GM21367 (cell line): ENCODE results near the gene ARHGEF26.

Source experiments
- ATAC-seq: cut with Tn5 transposase; IDR thresholded peaks from one replicate; pipeline ENCODE4 v1.9.1; 2021; ENCODE audit not compliant: unreplicated experiment

ARHGEF26 gene

DNA sequence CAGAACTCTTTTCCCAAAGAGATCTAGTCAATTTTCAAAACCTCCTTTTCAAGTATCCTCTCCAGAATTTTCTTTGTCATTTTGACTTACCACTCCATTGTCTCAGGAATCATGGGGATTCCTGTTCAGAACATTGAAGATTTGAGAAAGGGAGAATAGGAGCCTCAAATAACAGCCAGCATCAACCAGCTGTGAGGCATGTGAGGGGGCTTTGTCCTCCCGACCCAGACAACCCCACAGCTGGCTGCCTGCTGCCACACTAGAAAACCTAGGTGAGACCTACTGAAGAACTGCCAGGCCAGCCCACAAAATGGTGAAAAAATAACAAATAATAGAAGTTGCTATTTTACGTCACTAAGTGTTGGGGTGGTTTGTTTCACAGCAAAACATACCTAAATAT is 5.9 kb upstream of the ARHGEF26 start:
- ATAC-seq = no peak

DNA sequence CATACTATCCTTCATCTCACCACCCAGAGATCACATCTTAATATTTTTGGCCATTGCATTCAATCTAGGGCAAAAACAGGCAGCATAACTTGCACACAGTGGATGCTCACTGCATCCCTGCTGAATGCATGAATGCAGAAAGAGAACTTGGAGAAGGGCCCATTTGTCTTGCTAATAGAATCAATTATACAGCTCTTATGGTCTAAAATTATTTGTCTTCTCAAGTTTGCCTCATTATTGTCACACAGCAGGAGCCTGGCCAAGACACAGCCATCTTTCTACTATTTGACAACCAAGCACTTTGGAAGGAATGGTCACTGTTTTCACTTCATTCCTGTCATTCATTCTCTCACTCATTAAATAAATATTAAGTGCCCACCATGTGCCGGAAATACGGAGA is 1.2 kb upstream of the ARHGEF26 start:
- no peak for ATAC-seq

DNA sequence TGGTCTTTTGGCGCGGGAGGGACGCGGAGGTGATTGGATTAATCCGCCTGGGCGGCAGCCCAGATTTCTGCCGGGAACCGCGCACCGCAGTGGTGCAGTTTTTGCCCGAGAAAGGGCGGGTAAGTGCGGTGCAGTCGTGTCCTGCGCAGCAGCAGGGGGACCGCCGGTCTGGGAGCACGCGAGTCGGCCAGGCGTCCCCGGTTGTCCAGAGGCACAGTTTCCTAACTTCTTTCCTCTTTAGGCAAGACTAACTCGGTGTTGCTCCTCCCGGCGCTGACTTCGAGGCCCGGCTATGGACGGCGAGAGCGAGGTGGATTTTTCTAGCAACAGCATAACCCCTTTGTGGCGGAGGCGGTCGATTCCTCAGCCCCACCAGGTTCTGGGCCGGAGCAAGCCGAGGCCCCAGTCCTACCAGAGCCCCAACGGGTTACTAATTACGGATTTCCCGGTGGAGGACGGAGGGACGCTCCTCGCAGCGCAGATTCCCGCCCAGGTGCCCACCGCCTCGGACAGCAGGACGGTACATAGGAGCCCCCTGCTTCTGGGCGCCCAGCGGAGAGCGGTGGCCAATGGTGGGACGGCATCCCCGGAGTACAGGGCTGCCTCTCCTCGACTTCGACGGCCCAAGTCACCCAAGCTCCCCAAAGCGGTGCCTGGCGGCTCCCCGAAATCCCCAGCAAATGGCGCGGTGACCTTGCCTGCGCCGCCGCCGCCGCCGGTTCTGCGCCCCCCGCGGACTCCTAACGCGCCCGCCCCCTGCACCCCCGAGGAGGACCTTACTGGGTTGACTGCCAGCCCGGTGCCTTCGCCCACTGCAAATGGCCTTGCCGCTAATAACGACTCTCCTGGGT is 736 bp downstream of the ARHGEF26 start:
- peak; percentile 49 for ATAC-seq

DNA sequence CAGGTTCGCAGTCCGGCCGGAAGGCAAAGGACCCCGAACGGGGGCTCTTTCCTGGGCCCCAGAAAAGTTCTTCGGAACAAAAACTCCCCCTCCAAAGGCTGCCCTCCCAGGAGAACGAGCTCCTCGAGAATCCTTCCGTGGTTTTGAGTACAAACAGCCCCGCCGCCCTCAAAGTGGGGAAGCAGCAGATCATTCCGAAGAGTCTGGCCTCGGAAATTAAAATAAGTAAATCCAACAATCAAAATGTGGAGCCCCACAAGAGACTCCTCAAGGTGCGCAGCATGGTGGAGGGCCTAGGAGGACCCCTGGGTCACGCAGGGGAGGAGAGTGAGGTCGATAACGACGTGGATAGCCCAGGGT is 1.3 kb downstream of the ARHGEF26 start:
- no peak for ATAC-seq

DNA sequence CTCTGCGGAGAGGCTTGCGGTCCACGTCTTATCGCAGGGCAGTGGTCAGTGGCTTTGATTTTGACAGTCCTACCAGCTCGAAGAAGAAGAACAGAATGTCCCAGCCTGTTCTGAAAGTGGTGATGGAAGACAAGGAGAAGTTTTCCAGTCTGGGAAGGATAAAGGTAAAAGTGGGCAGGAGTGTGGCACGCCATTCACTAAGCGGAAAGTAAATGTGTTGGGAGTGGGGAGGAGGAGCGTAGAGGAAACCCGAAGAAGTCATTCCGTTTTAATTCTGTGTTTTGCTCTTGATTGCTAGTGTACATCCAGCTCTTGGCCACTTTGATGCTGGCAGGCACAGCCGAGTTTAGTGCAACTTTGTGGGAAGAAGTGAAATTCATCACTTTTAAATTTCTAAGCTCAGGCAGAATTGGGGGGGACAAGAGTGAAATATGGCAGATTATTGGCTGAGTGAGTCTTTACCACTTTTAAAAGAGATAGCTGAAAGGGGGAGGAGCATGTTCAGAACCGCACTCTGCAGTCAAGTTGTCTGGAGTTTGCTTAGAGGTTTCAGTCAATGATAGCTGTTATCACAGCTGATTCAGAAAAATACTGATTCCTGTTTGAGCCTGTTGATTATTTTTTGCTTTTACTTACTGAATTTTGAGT is 1.8 kb downstream of the ARHGEF26 start:
- ATAC-seq = no peak

DNA sequence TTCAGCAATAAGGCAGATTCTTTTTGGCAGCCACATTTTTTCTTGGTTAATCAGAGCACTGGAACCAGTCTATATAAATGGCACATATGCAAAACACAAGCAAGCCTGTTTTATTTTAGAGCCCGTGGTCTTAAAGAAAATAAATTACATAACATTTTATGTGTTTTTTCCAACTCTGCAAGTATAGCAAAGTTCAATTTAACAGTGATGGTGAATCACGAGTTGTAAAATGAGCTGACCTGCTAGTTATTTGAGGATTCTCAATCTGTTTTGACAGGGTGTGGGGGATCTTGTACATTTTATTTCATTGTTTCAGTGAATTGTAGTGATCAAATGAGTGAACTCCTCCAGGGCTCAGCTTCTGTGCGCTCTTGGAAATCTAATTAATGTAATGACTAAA is 2.7 kb downstream of the ARHGEF26 start:
- ATAC-seq = no peak

DNA sequence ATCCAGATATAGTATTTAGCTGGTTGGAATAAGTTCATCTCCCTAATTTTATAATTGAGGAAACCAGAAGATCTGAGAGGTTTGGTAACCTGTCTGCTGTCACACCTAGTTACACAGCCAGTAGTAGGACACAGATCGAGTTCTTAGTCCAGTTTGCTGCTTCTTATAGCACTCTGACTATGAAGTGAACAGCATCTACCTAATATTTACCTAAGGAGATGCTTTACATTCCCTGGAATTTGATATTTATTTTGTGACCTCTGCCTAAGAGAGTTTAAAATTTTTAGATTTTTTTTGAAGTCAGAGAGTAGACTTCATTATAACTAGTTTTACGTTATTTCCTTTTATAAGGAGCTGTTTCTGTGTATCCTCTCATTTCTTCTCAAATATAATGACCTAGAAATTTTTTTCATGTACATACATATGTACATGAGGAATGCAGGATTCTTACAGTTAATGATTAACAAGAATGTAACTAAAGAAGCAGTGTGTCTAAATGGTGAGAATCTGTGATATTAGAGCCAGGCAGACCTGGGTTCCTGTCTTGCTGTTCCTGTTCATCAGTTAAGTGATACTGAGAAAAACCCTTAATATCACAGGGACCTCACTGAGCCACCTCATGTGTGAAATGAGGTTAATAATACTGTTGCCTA is 4.3 kb downstream of the ARHGEF26 start:
- no peak for ATAC-seq

DNA sequence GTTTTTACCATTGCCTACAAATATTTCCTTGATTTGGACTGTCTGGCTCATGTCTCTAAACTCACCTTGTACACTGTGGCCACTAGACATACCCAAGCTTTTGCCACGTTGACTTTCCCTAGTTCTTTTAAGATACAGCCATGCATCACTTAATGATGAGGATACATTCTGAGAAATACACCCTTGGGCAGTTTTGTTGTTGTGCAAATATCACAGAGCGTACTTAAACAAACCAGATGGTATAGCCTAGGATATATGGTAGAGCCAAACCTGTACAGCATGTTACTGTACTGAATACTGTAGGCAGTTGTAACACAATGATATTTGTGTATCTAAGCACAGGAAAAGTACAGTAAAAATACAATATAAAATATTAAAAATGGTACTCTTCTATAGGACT is 5.5 kb downstream of the ARHGEF26 start:
- no peak for ATAC-seq

DNA sequence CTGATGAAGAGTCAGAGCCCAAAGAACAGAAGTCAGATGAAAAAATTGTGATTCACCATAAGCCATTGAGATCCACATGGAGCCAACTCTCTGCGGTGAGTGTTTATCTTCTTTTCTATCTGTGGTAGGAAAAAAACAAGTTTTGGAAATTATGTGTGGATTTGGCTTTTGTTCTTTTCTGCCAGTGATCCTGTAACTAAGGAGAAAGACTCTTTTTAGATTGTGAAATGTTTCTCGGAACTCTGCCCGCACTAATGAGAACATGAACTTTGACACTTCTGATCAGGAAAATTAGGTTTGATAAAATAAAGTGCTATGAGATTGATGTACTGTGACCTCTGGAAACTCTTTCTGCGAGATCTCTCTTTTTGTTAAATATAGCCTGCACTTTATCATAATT is 8.4 kb downstream of the ARHGEF26 start:
- ATAC-seq = no peak

DNA sequence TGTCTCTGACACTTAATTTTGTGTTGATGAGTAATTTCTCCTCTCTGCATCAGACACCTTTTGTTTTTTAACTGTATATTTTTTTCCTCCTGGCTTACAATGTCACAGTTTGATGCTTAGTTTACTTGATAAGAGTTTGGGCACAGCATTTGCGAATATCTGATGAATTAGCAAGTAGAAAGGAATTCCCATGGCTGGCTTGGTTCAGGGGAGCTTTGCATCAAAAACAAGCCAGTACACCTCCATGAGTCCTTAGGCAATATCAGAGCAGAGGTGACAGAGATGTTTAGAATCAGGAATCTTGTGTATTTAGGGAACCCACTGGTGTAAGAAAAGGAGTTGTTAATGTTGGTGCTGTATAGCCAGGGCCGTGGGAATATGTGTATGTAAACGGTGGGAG is 9.3 kb downstream of the ARHGEF26 start:
- no peak for ATAC-seq

DNA sequence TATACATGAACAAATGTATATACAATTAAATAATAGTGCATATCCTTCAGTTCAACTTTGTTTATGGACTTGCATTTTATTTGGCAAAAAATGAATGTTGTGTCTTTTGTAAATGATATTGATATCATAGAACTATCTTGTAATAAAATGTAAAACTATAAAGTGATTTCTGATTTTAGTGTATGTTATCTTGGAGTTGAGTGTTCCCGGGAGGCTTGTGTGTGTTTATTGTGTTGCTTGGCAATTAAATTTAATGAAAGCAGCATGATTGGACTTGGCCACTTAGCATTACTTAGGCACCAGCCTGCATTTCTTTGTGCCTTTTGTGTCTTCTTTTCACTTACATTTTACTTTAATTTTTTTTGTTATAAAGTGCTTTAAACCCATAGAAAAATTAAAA is 10.6 kb downstream of the ARHGEF26 start:
- no peak for ATAC-seq

DNA sequence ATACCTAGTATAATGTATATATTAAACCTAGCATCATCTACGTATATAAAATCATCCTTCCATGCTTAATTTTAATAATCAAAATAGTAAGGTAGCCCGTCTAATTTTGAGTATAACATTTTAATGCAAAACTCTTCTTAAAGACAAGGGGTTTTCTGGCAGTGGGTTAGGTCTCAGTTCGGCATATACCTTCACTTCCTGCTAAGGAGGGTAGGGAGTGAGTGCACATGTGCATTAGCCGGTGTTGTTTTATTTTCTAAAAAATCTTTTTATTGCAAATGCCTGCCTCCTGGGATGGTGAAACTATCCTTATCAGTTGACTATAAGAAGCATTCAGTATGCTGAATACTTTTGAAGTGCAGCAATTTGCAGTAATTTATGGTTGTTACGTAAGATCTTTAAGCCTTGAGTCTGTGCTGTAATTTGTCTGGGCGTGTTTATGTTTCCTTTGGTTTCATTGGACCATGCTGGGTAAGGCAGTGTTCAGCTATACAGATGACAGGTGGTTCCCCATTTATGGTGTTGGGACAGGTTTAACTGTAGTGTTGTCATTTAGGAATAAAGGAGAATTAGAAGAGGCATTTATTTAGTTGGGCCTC is 11.7 kb downstream of the ARHGEF26 start:
- no peak for ATAC-seq

DNA sequence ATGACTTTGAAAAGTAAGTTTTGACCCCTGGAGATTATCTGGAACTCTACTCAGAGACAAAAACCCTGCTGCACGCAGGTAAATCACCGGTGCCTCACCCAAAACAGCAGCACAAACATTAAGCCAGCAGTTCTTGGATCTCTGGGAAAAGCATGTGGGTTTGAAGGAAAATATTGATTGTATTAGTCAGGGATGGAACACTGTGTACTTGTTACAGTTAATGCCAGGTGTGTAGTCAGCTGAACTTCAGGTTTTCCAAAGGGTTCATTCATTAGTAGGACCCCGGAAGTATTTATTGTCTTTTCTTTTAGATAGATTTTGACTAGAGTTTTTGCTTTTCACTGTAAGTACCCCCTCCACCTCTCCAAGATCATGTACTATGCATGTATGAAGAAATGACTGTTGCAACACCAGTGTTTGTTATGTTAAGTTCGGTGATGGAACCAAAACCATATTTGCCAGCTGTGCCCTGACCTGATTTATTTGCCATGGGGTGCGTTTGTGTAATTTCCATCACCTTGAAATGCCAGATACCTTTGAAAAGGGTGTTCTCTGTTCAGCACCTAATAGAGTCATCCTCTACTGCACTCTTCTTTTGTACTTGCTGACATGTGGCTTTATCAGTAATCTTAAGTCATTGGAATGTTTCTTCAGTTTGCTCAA is 14.5 kb downstream of the ARHGEF26 start:
- ATAC-seq = no peak

DNA sequence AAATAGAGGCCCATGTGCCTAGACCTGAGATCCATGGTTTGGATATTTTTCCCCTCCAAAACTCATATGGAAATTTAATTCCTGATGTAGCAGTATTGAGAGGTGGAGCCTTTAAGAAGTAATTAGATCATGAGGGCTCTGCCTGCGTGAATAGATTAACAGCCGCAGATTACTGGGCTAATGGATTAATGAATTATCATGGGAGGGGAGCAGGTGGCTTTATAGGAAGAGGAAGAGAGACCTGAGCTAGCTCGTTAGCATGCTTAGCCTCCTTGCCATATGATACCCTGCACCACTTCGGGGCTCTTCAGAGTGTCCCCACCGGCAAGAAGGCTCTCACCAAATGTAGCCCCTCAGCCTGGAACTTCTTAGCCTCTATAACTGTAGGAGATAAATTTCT is 15.8 kb downstream of the ARHGEF26 start:
- ATAC-seq = no peak

DNA sequence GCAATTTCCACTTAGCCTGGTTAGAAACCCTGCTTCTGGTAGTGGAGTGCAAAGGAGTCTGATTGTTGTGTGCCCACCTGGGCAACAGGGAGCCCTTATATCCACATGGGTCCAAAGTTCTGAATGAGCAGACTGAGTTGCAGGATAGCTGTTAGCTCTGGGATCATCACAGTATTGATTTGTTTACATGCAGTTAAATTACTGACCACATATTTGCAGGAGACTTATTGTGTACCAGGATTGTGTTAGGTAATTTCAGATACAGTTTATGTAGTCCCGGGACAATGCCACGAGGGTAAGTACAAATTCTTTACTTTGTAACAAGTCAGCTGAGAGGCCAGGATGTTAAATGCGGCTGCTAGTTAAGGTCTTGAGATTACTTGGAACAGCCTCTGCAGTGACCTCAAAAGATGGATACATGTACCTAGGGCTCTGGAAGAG is 18.8 kb downstream of the ARHGEF26 start:
- ATAC-seq = no peak

DNA sequence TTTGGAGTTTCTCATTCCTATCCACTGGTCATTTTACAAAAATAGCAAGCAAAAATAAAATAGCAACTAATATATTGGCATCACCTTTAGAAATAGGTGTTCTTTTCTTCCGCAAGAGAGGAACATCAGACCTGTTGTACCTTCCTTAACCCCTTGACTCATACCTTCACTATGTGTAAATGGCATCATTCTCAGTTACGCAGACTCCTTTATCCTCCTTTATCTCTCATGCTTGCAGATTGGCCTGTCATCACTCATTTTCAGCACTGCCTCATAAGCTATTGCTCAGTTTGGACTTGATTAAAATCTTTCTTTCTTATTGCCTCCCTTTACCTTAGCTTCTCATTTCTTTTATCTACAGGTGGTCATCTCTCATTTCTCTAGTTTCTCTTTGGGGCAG is 21.4 kb downstream of the ARHGEF26 start:
- ATAC-seq = no peak

DNA sequence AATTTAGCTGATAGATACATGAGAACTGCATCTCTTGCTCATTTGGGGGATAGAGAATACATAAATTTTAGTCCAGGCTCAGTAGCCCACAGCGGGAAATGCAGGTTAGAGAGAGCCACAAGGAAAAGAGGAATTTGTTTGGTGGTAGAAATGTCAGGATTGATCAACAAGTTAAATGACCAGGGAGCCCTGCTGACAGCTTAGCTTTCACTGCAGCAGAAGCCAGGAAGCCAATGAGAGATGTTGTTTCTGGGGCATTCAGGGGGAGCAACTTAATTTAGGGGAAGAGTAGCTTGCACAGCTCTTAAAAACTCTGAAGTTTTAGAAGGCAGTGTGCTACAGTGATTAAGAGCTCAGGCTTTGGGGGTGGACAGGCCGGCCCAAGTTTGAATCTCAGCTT is 22.7 kb downstream of the ARHGEF26 start:
- no peak for ATAC-seq

DNA sequence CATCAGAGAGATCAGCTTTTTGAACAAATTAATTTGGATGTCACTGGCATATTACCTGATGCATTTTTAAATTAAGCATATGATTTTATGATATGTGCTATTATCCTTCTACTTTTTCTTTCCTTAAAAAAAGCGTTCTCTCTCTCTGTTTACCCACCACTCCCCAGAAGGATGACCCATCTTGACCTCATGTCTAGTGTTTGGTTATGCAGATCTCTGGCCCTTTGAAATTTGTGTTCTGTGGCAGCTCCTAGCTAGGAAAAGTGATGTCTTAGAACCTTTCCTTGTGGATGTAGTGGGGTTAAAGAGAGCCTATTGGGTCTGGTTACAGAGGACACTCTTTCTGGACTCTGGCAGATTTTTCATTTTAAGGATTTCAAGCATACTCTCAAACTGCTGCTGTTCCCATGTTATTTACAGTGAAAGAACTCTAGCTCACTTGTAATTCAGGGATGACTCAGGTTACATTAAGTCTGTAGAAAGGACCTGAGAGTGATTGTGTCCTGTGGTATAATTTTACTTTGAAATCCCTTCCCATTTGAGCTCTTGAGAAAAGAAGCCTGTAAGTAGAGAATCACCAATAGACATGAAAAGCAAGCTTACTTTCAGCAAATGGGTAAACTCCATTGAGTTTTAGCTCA is 23.8 kb downstream of the ARHGEF26 start:
- ATAC-seq = no peak

DNA sequence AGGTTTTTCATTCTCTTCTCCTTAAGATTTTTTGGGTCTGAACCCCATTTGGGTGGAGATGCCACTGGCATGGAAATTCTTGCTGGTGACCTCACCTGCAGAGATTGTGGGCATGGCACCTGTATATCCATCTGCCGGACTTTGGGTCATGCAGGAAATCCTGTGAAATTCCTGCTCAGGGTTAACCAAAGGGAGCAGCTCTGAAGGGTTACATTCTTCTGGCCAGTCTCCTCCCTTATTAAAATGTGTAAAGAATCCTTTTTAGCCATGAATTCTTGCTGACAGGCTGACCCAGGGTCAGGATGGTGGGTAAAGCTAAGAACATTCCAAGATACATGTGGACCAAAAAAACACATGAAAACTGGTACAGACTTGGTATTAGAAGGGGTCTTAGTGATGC is 27.4 kb downstream of the ARHGEF26 start:
- ATAC-seq = no peak

DNA sequence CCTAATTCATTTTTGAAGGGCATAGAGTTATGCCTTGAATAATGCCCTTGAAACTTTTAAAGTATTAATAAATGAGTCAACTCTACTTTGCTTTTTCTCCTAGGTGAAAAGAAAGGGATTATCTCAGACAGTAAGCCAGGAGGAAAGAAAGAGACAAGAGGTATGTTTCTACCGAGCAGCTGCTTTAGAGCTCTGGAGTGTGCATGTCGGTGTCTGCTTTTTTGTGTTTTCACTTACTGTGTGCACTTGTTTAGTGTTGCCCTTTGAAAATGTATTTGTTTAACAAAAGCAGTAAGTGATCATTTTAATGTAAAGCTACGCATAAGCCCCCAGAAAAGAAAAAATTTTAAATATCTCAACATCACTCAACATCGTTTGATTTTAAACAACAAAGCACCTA is 28.1 kb downstream of the ARHGEF26 start:
- ATAC-seq = no peak

DNA sequence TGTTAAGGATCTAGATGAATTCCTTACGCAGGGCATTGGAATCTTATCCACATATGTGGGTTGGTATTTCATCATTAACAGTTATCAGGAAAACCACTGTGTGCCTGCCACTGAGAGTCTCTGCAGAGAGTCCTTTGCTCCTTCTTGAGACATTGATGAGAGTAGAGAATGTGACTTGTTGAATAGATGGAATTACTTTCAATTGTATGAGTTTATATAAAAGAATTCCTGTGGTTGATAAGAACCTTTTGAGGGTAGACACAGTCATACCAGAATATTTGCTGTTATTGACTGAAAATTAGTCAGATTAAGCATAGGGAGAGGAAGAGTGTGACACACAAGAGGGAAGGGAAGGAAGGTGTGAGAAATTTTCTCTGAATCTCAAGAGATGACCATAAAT is 30.8 kb downstream of the ARHGEF26 start:
- ATAC-seq = no peak
